GM12864 (cell line): ENCODE measurements around the gene ATXN10.

Experiments used
- DNase-seq: peaks from one replicate; pipeline ENCODE4 v3.0.0-alpha.2; 2011; ENCODE audit warnings: low read depth
- H3K4me3 ChIP-seq: 2 replicates; pipeline ENCODE4 v1.5.1; 2011; ENCODE audit warnings: mild to moderate bottlenecking, low read depth, low read length, control low read depth
- TF ChIP-seq, protein P1 (sequence below): IDR thresholded peaks from 2 replicates; pipeline ENCODE4 v1.5.1; 2011; ENCODE audit warnings: low read depth, mild to moderate bottlenecking, moderate library complexity, low read length, control low read depth, inconsistent platforms; ENCODE audit errors: missing control alignments

ATXN10 gene

DNA sequence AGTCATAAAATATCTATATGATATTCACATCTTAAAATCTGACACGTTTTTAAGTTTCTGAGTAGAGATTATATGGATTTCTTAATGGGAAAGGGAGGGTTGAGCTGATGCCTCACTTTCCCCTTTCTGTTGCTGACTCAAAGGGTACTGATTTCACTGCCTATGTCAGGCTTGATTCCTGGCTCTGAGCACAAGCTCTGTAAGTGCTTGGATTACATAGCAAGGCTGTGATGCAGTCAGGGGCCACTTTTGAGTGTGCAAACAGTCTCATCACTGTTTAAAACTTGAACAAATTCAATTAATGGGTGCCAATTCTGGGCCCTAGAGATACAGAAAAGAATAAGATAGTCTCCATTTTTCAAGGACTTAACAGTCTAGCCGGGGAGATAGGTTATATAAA lies 14.4 kb downstream of the ATXN10 start:
- TF ChIP-seq, protein P1, sequence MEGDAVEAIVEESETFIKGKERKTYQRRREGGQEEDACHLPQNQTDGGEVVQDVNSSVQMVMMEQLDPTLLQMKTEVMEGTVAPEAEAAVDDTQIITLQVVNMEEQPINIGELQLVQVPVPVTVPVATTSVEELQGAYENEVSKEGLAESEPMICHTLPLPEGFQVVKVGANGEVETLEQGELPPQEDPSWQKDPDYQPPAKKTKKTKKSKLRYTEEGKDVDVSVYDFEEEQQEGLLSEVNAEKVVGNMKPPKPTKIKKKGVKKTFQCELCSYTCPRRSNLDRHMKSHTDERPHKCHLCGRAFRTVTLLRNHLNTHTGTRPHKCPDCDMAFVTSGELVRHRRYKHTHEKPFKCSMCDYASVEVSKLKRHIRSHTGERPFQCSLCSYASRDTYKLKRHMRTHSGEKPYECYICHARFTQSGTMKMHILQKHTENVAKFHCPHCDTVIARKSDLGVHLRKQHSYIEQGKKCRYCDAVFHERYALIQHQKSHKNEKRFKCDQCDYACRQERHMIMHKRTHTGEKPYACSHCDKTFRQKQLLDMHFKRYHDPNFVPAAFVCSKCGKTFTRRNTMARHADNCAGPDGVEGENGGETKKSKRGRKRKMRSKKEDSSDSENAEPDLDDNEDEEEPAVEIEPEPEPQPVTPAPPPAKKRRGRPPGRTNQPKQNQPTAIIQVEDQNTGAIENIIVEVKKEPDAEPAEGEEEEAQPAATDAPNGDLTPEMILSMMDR, result no peak
- DNase-seq, result no peak
- no peak overlapping the region for H3K4me3 ChIP-seq

DNA sequence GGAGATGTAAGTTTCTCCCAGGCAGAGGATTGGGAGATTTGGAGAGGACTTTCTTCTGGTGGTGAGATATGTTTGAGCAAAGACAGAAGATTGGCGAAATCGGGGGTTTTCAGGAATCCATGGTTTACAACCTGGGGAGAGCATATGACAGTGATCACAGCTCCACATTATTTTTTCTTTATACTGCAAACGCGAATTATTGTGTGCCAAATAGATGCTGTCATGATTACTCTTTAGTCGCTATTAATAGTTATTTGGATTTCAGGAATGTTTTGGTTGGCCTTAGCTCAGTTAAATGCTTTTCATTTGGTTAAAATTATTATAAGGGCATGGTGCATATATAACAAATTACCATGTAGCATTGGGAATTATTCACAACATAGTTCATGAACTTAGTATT lies 15.2 kb downstream of the ATXN10 start:
- DNase-seq, result no peak
- no peak overlapping the region for H3K4me3 ChIP-seq
- TF ChIP-seq, protein P1, result no peak

DNA sequence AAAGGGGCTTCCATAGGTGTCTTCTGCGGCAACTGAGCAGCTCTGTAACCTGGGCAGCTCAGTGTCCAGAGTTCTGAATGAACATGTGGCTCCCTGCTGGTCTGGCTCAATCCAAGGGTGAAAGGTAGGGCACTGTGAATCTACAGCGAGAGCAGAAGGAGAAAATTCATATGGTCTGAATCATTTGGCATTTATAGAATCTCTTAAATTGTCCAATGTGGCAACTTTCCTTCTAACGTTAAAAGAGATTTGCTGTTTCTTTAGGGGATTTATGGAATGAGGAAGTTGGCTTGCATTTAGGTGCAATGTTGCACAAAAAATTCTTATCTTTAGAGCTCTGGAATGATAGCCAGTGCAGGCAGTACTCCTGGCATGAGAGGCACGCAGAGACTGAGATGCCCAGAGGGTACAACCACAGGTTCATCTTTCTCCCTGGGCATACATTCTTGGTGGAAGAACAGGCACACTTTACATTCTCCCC lies 17.0 kb downstream of the ATXN10 start:
- no peak overlapping the region for H3K4me3 ChIP-seq
- TF ChIP-seq, protein P1, result no peak
- no peak for DNase-seq

DNA sequence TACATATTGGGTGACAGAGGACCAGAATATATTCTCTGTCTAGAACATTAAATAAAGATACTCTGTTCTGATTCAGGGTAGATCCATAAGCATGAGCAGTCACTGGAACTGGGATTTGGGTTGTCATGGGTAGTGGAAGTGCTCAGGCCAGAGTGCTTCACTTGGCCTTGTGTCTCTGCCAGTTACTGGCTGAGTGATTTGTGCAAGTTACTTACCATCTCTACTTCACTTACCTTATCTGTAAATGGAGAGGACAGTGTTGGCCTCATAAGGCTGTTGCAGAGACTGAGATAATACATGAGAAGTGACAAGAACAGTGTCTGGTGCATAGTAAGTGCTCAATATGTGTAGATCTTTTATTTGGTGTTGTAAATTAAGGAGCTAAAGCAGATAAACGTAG lies 17.6 kb downstream of the ATXN10 start:
- TF ChIP-seq, protein P1, result no peak
- no peak for DNase-seq
- H3K4me3 ChIP-seq, result no peak overlapping the region

DNA sequence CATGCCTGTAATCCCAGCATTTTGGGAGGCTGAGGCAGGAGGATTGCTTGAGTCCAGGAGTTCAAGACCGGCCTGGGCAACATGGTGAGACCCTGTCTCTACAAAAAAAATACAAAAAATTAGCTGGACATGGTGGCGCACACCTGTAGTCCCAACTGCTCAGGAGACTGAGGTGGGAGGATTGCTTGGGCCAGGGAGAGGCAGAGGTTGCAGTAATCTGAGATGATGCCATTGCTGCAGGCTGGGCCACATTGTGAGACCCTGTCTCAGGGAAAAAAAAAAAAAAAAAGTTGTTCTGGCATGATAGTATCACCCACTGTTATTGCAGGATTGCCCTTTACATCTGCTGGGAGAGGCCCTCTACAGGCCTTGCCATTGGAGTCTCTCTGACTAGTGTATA lies 18.4 kb downstream of the ATXN10 start:
- TF ChIP-seq, protein P1, result no peak
- no peak for DNase-seq

DNA sequence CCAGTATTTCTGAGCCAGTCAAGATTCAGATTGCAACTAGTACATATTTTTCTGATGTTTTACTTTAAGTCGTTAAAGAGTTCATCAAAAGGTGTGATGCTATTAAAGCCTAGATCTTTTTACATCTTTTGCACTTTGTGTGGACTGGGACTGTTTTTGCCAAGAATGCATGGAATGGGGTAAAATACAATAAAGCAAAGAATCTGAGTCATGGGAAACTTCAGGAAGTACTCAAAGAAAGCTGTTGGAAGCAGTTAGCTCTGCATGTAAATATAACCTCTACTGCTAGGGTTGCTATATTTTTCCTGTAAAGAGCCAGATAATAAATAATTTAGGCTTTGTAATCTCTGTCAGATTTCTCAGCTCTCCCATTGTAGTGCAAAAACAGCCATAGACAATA lies 20.9 kb downstream of the ATXN10 start:
- no peak overlapping the region for H3K4me3 ChIP-seq
- DNase-seq, result no peak
- TF ChIP-seq, protein P1, result no peak

More for the DNA sequence above, 18.4 kb downstream of the ATXN10 start:
- no peak overlapping the region for H3K4me3 ChIP-seq

DNA sequence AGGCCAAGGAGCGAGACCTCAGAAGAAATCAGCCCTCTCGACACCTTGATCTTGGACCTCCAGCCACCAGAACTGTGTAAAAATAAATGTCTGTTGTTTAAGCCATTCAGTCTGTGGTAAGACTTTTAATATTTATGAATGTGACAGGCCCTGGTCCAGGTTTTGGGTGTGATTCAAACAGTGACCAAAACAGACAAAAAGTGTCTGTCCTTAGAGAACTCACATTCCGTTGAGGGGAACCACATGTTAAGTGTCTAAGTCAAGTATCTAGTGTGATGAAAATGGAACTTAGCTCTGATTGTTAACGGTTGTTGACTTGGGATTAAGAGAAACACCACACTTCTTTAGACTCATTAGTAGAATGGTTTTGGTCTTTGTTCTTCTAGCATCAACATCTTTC lies 22.2 kb downstream of the ATXN10 start:
- TF ChIP-seq, protein P1, result no peak
- H3K4me3 ChIP-seq, result no peak overlapping the region
- no peak for DNase-seq
